ENCODE data around the gene KRT20.

DNA sequence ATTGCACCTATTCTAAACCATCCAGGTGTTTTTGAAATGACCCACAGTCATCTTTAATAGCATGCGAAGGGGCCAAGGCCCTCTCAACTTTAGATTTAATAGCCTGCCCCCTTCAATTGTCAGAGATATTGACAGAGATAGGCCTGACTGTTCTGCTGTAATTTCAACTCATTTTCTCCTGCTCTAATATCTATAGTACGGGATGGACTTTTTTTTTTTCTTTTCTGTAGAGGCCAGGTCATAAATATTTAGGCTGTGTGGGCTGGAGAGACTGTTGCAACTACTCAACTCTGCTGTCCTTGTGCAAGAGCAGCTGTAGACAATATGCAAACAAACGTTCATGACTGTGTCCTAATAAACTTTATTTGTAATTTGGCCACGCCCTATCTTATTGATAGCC is 24.7 kb upstream of the KRT20 start:
- TF ChIP-seq, protein P1, sequence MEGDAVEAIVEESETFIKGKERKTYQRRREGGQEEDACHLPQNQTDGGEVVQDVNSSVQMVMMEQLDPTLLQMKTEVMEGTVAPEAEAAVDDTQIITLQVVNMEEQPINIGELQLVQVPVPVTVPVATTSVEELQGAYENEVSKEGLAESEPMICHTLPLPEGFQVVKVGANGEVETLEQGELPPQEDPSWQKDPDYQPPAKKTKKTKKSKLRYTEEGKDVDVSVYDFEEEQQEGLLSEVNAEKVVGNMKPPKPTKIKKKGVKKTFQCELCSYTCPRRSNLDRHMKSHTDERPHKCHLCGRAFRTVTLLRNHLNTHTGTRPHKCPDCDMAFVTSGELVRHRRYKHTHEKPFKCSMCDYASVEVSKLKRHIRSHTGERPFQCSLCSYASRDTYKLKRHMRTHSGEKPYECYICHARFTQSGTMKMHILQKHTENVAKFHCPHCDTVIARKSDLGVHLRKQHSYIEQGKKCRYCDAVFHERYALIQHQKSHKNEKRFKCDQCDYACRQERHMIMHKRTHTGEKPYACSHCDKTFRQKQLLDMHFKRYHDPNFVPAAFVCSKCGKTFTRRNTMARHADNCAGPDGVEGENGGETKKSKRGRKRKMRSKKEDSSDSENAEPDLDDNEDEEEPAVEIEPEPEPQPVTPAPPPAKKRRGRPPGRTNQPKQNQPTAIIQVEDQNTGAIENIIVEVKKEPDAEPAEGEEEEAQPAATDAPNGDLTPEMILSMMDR (IDR thresholded peaks at IDR 0.05) = no peak
- no peak for TF ChIP-seq POLR2A (IDR thresholded peaks at IDR 0.05)
